Peyer's patch (tissue), 4 donors: ENCODE results near the gene ZBTB46.
"Not testable (repeated sequence)": the region's sequence is repeated elsewhere in the genome, so short reads cannot be mapped to it uniquely, and the experiment has no call there.

ENCODE experiments used
- POLR2A ChIP-seq, 2 donors: fragments of 450-650 bp; IDR thresholded peaks; one replicate each; pipeline ENCODE4 v1.5.1; 2017; ENCODE audit warnings: antibody characterized with exemption in 2 of 2, mild to moderate bottlenecking in 2 of 2, moderate library complexity in 2 of 2
- TF ChIP-seq, protein P1 (sequence below), 6 experiments: fragments of 450-650 bp in 4 of 6; fragments of 200-600 bp in 2 of 6; sonication (generic) in 1 of 6; IDR thresholded peaks; one replicate each; pipeline ENCODE4 v1.5.1; 2017 to 2019; ENCODE audit warnings: antibody characterized with exemption in 6 of 6, mild to moderate bottlenecking in 3 of 6, moderate library complexity in 1 of 6

DNA sequence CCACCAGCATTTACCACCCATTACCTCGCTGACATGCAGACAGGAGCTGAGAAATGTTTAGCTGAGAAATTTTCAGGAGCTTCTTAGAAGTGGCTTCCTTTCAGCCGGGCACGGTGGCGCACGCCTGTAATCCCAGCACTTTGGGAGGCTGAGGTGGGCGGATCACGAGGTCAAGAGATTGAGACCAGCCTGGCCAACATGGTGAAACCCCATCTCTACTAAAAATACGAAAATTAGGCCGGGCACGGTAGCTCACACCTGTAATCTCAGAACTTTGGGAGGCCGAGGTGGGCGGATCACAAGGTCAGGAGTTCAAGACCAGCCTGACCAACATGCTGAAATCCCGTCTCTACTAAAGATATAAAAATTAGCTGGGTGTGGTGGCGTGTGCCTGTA lies 20.5 kb upstream of the ZBTB46 start:
- not testable (repeated sequence) for TF ChIP-seq POLR2A (IDR thresholded peaks at IDR 0.05)
- TF ChIP-seq, protein P1, sequence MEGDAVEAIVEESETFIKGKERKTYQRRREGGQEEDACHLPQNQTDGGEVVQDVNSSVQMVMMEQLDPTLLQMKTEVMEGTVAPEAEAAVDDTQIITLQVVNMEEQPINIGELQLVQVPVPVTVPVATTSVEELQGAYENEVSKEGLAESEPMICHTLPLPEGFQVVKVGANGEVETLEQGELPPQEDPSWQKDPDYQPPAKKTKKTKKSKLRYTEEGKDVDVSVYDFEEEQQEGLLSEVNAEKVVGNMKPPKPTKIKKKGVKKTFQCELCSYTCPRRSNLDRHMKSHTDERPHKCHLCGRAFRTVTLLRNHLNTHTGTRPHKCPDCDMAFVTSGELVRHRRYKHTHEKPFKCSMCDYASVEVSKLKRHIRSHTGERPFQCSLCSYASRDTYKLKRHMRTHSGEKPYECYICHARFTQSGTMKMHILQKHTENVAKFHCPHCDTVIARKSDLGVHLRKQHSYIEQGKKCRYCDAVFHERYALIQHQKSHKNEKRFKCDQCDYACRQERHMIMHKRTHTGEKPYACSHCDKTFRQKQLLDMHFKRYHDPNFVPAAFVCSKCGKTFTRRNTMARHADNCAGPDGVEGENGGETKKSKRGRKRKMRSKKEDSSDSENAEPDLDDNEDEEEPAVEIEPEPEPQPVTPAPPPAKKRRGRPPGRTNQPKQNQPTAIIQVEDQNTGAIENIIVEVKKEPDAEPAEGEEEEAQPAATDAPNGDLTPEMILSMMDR (IDR thresholded peaks at IDR 0.05) = not testable (repeated sequence)
